Duodenal mucosa (tissue), 2 donors: ENCODE measurements around the gene CISTR.

Experiments
- H3K27ac ChIP-seq: one replicate; pipeline ENCODE4 v1.7.0; 2013; ENCODE audit warnings: low read depth, low read length
- H3K27me3 ChIP-seq, 2 donors: one replicate each; pipeline ENCODE4 v1.7.0; 2013; ENCODE audit warnings: low read length in 2 of 2, control low read depth in 1 of 2; ENCODE audit not compliant: insufficient read depth in 2 of 2, control insufficient read depth in 1 of 2
- H3K36me3 ChIP-seq, 2 donors: one replicate each; pipeline ENCODE4 v1.7.0; 2013; ENCODE audit warnings: low read length in 2 of 2, control low read depth in 1 of 2; ENCODE audit not compliant: insufficient read depth in 2 of 2, control insufficient read depth in 1 of 2
- H3K4me1 ChIP-seq, 2 donors: one replicate each; pipeline ENCODE4 v1.7.0; 2013; ENCODE audit warnings: low read length in 2 of 2, control low read depth in 1 of 2; ENCODE audit not compliant: insufficient read depth in 2 of 2, control insufficient read depth in 1 of 2
- H3K4me3 ChIP-seq, 2 donors: one replicate each; pipeline ENCODE4 v1.7.0; 2013; ENCODE audit warnings: low read length in 2 of 2, low read depth in 1 of 2
- H3K9ac ChIP-seq, 2 donors: one replicate each; pipeline ENCODE4 v1.7.0; 2013; ENCODE audit warnings: low read length in 2 of 2, low read depth in 1 of 2
- H3K9me3 ChIP-seq, 2 donors: one replicate each; pipeline ENCODE4 v1.7.0; 2013; ENCODE audit warnings: low read length in 2 of 2, control low read depth in 1 of 2; ENCODE audit not compliant: control insufficient read depth in 1 of 2

The CISTR gene

GRCh38 chr12:53755451-53755891 lies 3.7 kb upstream of the CISTR start:
- no peaks in the 10 kb centered on the region for H3K9me3 ChIP-seq
- H3K36me3 ChIP-seq = no peaks in the 10 kb centered on the region
- peaks cover 0 to 12% of the 10 kb centered on the region in 2 donors for H3K4me1 ChIP-seq
- H3K27ac ChIP-seq = no peak overlapping the region
- H3K27me3 ChIP-seq = peaks cover 68 to 80% of the 10 kb centered on the region in 2 donors
- no peak overlapping the region for H3K9ac ChIP-seq
- H3K4me3 ChIP-seq = no peak overlapping the region

GRCh38 chr12:53754633-53755264 lies 3.0 kb upstream of the CISTR start:
- no peak overlapping the region for H3K4me3 ChIP-seq
- H3K27me3 ChIP-seq = peaks cover 73 to 84% of the 10 kb centered on the region in 2 donors
- no peak overlapping the region for H3K9ac ChIP-seq
- peaks cover 0 to 14% of the 10 kb centered on the region in 2 donors for H3K4me1 ChIP-seq
- no peak overlapping the region for H3K27ac ChIP-seq
- no peaks in the 10 kb centered on the region for H3K36me3 ChIP-seq
- no peaks in the 10 kb centered on the region for H3K9me3 ChIP-seq

GRCh38 chr12:53754188-53754585 lies 2.4 kb upstream of the CISTR start:
- H3K27ac ChIP-seq = no peak overlapping the region
- no peaks in the 10 kb centered on the region for H3K9me3 ChIP-seq
- peaks cover 74 to 85% of the 10 kb centered on the region in 2 donors for H3K27me3 ChIP-seq
- H3K4me3 ChIP-seq = no peak overlapping the region
- no peaks in the 10 kb centered on the region for H3K36me3 ChIP-seq
- H3K9ac ChIP-seq = no peak overlapping the region
- H3K4me1 ChIP-seq = peaks cover 0 to 14% of the 10 kb centered on the region in 2 donors

GRCh38 chr12:53752621-53753020 lies 842 bp upstream of the CISTR start:
- Histone ChIP-seq H3K27ac (no peak overlapping the region), H3K36me3 (no peaks in the 10 kb centered on the region), H3K4me1 (peaks cover 0 to 14% of the 10 kb centered on the region in 2 donors), H3K4me3 (no peak overlapping the region), H3K9ac (no peak overlapping the region), H3K27me3 (peaks cover 74 to 86% of the 10 kb centered on the region in 2 donors), H3K9me3 (no peaks in the 10 kb centered on the region)

GRCh38 chr12:53752192-53752601 lies 418 bp upstream of the CISTR start:
- Histone ChIP-seq H3K4me3 (peak overlapping the region in 1 of 2 donors; percentile 63), H3K4me1 (peaks cover 0 to 14% of the 10 kb centered on the region in 2 donors), H3K36me3 (no peaks in the 10 kb centered on the region), H3K27me3 (peaks cover 78 to 86% of the 10 kb centered on the region in 2 donors), H3K9me3 (no peaks in the 10 kb centered on the region), H3K27ac (no peak overlapping the region), H3K9ac (no peak overlapping the region)

- Histone ChIP-seq H3K27me3 (peaks cover 76 to 87% of the 10 kb centered on the region in 2 donors), H3K9ac (no peak overlapping the region), H3K27ac (no peak overlapping the region), H3K36me3 (no peaks in the 10 kb centered on the region), H3K4me3 (peak overlapping the region; percentile 57 to 63), H3K4me1 (peaks cover 0 to 14% of the 10 kb centered on the region in 2 donors), H3K9me3 (no peaks in the 10 kb centered on the region)
Observed at GRCh38 chr12:53750812-53751335, 905 bp downstream of the CISTR start.

GRCh38 chr12:53749986-53750811 lies 1.6 kb downstream of the CISTR start:
- peaks cover 0 to 14% of the 10 kb centered on the region in 2 donors for H3K4me1 ChIP-seq
- H3K4me3 ChIP-seq = peak overlapping the region; percentile 57 to 63
- H3K9me3 ChIP-seq = no peaks in the 10 kb centered on the region
- H3K27me3 ChIP-seq = peaks cover 79 to 89% of the 10 kb centered on the region in 2 donors
- no peak overlapping the region for H3K27ac ChIP-seq
- no peaks in the 10 kb centered on the region for H3K36me3 ChIP-seq
- no peak overlapping the region for H3K9ac ChIP-seq

- H3K36me3 ChIP-seq = no peaks in the 10 kb centered on the region
- H3K9me3 ChIP-seq = no peaks in the 10 kb centered on the region
- peaks cover 73 to 80% of the 10 kb centered on the region in 2 donors for H3K27me3 ChIP-seq
- no peak overlapping the region for H3K9ac ChIP-seq
- H3K4me1 ChIP-seq = peaks cover 0 to 17% of the 10 kb centered on the region in 2 donors
- H3K27ac ChIP-seq = no peak overlapping the region
- H3K4me3 ChIP-seq = no peak overlapping the region
Observed at GRCh38 chr12:53748072-53748840, 3.5 kb downstream of the CISTR start.

- Histone ChIP-seq H3K36me3 (no peaks in the 10 kb centered on the region), H3K27me3 (peaks cover 72 to 78% of the 10 kb centered on the region in 2 donors), H3K4me1 (peaks cover 0 to 17% of the 10 kb centered on the region in 2 donors), H3K9ac (no peak overlapping the region), H3K9me3 (no peaks in the 10 kb centered on the region), H3K27ac (no peak overlapping the region), H3K4me3 (no peak overlapping the region)
Observed at GRCh38 chr12:53747095-53747494, 4.7 kb downstream of the CISTR start.
